ENCODE measurements around the gene ZNF10.
A peak's percentile ranks its signal among the peaks of the same experiment; 100 is the strongest.

Gene ZNF10

DNA sequence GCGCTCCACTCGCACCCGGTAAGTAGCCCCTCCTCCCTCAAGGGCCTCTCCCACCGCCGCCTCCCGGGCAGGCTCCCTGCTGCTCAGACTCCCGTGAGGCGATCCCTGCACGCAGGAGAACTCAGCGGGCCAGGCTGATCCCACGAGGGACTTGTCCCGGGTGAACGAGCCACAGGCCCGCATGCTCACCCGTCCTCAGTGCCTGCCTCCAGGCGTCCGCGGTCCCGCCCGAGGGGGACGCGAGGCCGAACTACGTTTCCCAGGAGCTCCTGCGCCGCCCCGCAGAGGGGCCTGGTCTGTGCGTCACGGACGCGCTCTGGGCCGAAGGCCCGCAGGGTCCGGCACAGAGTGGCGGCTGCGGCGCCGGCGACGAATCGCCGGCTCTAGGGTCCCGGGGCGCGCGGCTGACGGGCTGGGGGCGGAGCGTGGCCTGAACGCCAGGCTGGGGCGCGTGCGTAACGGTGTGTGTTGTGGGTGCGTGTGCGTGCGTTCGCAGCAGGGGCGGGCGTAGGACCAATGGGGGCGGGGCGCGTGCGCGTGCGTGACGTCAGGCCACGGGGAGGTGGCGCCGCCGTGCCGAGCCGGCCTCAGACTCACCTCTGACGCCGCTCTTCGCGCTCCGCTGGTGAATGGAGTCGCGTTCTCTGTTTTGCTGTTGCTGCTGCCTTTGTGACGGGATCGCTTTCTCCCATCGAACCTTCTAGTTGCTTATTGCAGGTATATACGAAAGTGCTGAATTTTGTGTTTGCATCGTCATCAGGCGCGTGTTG is at the start of gene ZNF10, which contains the start of gene ZNF891:
ZNF10 (plus strand) TSS at position 590 of the 770 bp plus-strand sequence. CDS start 13,866 bp downstream, outside the sequence.
ZNF891 (minus strand) TSS at position 237 of the 770 bp plus-strand sequence. CDS start 8,356 bp downstream, outside the sequence.
- FAIRE-seq: no peak

DNA sequence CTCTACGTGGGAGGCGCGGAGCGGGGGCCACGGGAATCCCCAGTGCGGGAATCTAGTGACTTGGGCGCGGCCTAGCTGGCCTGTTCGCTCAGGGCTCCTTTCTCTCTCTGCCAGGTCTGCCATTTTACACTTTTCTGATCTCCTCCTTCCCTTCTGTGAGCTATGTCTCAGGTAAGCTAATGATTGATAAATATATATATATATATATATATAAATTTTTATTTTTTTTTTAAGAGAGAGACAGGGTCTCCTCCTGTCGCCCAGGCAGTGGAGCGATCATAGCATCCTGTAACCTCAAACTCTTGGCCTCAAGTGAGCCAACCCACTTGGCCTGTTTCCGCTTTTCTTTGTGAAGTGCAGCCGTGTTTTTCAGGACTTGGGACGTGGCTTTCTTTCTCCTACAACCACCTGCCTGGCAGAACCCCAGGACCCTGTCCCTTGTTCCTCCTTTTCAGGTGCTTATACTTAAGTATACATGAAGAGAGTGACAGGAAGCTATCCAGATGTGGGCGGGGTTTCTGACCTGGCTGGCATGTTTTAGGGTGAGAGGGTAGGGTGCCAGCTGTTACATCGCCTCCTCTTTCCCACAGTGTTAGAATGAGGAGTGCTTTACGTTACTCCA is 49.2 kb upstream of the ZNF10 start:
- FAIRE-seq: no peak

DNA sequence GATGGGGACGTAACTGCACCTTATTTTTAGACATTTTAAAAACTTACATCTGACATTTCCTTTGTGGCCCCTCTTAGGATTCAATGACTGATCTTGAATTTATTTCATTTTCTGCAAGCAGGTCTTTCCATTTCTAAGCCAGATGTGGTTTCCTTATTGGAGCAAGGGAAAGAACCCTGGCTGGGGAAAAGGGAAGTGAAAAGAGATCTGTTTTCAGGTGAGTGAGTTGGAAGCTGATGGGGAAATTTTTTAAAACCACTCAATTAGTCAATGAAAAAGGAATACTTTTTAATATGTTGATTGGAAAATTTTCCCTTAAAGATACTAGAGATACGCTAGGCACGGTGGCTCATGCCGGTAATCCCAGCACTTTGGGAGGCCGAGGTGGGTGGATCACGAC is 47.1 kb upstream of the ZNF10 start:
- no peak for FAIRE-seq

DNA sequence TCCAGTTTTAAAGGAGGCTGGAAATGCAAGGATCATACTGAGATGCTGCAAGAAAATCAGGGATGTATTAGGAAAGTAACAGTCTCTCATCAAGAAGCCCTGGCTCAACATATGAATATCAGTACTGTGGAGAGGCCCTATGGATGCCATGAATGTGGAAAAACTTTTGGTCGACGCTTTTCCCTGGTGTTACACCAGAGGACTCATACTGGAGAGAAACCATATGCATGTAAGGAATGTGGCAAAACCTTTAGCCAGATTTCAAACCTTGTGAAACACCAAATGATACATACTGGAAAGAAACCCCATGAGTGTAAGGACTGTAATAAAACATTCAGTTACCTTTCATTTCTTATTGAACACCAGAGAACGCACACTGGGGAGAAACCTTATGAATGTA is 24.8 kb upstream of the ZNF10 start:
- FAIRE-seq: no peak

DNA sequence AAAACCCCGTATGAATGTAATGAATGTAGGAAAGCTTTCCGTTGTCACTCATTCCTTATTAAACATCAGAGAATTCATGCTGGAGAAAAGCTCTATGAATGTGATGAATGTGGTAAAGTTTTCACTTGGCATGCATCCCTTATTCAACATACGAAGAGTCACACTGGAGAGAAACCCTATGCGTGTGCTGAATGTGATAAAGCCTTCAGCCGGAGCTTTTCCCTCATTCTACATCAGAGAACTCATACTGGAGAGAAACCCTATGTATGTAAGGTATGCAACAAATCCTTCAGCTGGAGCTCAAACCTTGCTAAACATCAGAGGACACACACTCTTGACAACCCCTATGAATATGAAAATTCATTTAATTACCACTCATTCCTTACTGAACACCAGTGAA is 24.2 kb upstream of the ZNF10 start:
- FAIRE-seq: no peak

DNA sequence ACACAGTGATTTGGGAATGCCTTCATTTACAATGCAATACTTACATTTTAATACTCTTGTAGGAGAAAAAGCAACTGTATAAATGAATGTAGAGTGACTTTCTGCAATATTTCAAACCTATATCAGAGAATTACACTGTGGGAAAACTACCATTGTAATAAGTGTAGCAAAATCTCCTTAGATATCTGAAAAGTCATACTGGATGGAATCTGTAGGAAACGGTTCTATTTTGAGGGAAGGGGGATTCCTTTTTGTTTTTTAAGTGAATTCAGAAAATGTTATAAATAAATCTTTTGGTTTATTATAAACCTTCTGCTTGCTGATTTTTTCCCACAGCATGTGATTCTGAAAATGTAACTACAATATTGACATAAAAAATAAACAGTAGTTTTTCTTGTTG is 23.3 kb upstream of the ZNF10 start:
- peak; percentile 21 for FAIRE-seq

DNA sequence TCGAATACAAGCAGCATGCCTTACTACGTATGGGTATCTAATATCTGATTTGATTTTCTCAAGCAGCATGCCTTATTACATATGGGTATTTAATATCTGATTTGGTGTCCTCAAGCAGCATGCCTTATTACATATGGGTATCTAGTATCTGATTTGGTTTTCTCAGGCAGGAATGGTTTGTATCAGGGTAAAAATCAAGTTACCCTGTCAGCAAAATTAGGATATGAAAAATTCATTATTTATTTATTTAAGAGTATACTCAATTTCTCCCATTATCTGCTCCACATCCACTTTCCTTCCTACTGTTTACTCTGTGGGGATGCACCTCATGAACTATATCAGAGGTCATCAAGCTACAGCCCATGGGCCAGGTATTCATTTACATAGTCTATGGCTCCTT is 22.3 kb upstream of the ZNF10 start:
- no peak for FAIRE-seq

DNA sequence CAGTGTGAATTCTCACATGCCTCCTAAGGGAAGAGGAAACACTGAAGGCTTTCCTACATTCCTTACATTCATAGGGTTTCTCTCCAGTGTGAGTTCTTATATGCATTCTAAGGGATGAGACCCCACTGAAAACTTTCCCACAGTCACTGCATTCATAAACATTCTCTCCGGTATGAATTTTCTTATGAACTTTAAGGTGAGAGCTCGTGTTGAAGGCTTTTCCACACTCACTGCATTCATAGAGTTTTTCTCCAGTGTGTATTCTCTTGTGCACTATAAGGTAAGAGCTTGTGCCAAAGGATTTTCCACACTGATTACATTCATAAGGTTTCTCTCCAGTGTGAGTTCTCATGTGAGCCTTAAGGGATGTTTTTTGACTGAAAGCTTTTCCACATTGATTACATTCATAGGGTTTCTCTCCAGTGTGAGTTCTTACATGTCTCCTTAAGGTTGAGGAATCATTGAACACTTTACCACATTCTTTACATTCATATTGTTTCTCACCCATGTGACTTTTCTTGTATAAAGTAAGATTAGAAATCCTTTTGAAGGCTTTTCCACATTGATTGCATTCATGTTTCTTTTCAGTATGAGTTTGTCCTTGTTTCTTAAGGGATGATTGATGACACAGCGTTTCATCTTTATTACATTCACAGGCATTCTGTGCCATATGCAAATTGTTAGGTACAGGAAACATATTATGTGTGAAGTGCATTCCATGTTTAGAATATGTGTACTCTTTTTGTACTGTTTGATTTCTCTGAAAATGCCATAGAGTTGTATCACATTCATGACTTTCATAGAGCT is 9.8 kb upstream of the ZNF10 start:
- FAIRE-seq: no peak

DNA sequence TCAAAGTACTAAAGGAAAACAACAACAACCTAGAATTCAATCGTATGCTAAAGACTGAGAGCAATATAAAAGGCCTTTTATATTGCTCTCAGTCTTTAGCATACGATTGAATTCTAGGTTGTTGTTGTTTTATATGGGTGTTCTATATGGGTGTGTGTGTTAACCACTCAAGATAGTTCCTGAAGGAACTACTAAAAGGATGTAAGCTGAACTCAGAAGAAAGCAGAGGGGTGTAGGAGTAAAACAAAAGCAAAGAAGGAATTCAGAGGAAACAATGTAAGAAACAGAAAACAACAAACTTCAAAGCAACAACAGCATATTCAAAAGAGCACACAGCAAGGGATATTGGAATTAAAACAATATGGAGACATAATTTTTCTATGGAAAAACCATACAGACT is 5.8 kb upstream of the ZNF10 start:
- no peak for FAIRE-seq

DNA sequence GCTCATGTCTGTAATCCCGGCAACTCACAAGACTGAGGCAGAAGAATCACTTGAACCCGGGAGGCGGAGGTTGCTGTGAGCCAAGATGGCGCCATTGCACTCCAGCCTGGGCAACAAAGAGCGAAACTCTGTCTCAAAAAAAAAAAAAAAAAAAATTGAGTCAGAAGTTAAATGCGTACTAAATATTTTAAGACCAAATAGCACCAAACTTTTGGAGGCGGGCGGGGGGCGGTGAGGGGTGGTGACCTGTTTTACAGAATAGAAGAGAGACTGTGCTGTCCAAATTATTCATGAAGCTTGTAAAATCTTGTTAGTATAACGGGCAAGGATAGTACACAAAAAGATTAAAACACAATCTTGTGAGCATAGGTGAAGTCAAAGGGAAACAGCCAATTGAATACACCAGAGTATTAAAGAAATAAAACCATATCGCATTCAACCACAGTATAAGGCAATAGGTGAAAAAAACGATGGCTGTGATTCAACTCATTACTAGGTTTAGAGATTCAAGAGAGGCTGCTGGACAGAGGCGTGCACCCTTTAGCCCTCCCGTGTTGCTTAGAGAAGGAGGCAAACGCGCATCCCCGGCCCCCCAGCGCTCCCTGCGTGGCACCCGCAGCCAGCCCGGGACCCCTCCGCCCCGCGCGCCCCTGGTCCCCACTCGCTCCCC is 924 bp upstream of the ZNF10 start:
- FAIRE-seq: no peak

DNA sequence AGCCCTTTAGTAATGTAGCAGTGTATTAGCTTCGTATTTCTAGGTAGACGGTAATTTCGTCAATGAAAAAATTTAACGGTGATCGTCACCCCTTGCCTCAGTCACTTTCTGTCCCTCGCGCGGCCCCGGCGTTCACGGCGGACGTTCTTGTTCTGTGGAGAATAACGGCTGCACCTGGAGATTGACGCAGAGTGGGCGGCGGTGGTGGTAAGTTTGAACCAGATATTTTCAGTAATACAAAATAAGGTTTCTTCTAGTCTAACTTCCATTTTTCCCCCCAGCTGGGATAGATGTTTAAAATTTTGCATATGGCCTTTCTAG is 341 bp downstream of the ZNF10 start:
- FAIRE-seq: peak; percentile 13

DNA sequence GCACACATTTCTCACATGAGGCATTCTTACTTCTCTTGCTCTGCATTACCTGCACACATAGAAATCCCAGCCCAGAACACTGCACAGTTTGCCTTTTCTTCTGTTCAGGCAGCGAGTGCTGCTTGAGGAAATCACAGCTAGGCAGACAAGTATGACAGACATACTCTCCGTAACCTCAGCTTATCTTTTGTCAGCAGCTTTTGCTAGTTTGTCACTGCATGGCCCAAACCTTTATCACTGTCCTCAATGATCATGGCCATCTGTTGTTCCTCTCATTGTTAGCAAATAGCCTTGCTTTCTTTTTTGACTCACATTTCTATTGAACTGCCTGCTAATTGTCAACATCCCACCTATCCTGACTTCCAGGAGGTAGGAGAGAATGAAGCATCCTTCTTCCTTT is 5.3 kb downstream of the ZNF10 start:
- no peak for FAIRE-seq

DNA sequence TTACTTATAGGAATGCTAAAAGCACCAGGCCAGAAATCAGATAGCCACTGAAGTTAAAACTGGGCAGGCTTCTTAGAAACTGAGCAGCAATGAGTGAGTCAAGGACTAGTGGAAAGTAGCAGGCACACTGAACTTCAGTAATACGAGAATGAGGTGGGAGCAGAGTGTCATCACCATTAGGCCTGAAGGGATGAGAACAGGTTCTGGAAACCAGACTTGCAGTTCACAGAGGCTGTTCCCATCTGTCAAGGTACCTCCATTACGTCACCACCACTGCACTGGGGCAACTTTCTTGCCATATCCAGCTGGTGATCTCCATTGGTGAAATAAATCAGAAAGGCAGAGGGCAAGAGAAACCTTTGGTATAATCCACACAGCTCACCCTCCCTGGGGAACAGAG is 15.6 kb downstream of the ZNF10 start:
- FAIRE-seq: no peak

DNA sequence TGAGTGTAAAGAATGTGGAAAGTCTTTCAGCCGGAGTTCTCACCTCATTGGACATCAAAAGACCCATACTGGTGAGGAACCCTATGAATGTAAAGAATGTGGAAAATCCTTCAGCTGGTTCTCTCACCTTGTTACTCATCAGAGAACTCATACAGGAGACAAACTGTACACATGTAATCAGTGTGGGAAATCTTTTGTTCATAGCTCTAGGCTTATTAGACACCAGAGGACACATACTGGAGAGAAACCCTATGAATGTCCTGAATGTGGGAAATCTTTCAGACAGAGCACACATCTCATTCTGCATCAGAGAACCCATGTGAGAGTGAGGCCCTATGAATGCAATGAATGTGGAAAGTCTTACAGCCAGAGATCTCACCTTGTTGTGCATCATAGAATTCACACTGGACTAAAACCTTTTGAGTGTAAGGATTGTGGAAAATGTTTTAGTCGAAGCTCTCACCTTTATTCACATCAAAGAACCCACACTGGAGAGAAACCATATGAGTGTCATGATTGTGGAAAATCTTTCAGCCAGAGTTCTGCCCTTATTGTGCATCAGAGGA is 25.8 kb downstream of the ZNF10 start:
- no peak for FAIRE-seq

DNA sequence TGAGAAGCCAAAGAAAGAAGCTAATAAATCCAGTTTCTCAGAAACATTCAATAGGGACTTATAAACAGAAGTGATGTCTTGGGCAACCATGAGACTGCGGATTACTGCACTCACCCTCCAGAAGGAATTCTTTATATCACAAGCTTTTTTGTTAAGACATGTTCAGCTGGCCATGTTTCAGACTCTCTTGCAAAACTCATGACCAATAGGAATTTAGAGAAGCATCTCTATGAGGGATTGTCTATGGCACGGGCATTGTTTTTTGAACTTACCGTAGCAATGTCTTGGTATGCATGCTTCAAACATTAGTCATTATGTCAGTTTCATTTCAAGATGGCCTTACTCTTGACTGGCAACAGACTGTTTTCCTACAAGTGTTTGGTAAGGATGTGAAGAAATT is 35.3 kb downstream of the ZNF10 start:
- FAIRE-seq: no peak

DNA sequence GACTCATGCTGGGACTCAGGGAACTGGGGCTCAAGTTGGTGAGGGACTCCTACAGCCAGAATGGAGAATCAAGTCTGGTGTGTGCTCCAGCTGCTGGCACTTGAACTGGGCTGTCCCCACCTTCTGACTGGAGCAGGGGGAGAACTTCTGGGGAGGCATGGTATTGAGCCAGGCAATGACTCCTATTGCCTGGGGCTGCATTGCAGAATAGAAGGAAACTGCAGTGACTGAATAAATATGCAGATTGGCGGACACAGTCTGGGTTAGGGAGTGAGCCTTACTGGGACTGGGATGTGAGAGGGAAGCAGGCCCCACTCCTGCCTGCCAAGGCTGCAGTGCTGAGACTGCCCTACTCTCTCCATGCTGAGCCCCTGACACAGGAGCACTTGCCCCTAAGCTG is 42.1 kb downstream of the ZNF10 start:
- FAIRE-seq: no peak

DNA sequence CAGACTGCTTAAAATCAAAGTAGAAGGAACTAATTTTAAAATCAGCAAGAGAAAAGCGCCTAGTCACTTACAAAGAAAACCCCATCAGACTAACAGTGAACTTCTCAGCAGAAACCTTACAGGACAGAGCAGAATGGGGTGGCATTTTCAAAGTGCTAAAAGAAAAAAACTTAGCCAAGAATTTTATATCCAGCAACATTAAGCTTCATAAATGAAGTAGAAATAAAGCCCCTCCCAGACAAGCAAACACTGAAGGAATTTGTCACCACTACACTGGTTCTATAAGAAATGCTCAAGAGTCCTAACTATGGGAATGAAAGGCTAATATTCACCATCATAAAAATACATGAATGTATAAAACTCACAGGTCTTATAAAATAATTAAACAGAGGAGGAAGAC is 44.5 kb downstream of the ZNF10 start:
- no peak for FAIRE-seq

DNA sequence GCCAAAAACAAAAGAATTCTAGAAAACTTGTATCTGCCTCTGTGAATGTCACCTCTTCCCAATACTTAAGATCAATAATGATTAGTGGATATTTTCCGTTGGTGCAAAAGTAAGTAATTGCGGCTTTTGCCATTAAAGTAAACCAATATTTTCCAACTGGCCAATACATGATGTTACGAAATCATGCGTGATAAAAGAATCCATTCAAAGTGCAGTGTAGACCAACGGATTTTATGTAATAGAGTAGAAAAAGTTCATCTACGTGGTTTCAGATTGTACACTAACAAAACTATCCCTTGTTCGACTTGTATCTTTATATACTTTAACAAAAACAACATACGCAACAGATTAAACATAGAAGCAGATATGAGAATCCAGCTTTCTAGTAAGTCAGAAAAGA is 50.2 kb downstream of the ZNF10 start:
- no peak for FAIRE-seq

DNA sequence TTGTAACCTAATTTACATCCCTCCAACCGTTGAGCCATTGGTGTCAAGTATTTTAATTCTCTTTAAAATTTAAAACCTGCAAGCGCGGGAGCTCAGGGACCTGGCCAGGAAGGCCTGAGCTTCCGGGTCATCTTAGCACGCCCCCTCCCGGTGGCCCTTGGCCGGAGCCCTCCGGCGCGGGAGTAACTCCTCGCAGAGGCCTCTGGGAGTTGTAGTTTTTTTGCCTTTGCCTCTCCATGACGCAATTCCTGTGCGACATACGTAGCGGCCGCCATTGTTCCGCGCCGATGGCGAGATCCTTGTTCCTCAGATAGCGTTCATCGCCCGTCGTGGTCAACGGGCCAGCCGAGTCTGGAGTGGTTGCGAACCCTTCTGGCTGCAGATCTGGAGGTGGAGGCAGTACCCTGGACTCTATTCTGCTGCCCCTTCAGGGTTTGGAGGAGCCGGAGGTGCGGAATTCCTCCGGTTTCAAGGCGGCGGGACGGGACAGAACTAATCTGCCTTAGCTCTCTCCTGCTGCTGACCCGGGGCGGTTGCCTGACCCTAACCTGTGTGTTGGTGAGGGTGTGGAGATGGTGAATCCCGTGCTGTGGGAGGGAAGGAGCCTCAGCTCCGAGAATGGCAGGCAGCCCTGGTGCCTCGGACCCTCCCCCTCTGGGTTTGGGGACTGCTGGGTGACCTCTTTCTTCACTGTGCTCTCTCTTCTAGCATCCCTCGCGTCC is 51.0 kb downstream of the ZNF10 start, which contains the start of gene ZNF268:
ZNF268 (plus strand) TSS at position 258 of the 722 bp plus-strand sequence. CDS start 503 bp downstream, outside the sequence.
- no peak for FAIRE-seq

DNA sequence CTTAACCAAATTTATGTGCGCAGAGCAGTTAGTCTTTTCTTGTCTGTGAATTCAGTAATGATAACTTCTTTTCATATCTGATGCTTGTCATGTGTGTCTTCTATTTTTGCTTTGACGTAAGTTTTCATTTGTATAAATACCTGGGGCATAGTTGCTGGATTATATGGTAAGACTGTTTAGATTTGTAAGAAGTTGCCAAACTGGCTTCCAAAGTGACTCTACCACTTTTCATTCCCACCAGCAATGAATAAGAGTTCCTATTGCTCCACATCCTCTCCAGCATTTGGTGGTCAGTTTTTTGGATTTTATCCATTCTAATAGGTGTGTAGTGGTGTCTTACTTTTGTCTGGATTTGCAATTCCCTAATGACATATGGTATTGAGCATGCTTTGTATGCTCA is 59.7 kb downstream of the ZNF10 start:
- no peak for FAIRE-seq

DNA sequence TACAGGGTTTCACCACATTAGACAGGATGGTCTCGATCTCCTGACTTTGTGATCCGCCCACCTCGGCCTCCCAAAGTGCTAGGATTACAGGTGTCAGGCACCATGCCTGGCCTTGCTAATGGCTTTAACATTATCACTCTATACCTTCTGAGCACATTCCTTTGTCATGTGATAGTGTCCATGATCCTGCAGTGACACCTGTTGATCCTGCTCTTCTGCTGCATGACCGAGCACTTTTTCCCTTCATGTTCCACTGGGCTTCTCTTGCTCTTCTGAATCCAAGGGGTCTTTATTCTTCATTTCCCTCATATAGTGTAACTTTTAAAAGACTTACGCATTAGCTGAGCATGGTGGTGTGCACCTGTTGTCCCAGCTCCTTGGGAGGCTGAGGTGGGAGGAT is 62.4 kb downstream of the ZNF10 start:
- FAIRE-seq: no peak

DNA sequence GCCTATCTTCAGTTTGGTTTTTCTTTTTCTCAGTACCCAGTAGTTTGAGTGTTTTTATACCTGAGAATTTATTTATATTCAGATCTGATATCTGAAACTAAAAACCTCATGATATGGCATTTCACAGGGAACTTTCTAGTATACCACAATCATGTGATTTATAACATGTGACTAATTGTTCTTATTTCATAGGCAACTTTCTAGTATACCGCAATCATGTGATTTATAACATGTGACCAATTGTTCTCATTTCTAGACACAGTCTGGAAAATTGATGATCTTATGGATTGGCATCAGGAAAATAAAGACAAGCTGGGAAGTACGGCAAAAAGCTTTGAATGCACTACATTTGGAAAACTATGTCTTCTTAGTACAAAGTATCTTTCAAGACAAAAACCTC is 71.5 kb downstream of the ZNF10 start:
- no peak for FAIRE-seq
